Cardiac muscle cell (in vitro differentiated cells and primary cell): ENCODE measurements around the gene TMEM271. TPM values are rescaled to one million over a fixed set of nuclear protein-coding genes. Genes with fewer than 3 reads are reported as not detected.

Experiments
- DNase-seq, 2 donors: peaks; one replicate each; pipeline versions ENCODE4 v3.0.0 to v3.0.0-alpha.2; 2010 to 2017; ENCODE audit warnings: low read depth in 1 of 2, low spot score in 1 of 2
- H3K27ac ChIP-seq: fragments of 200-600 bp; sonication (generic); 2 replicates; pipeline ENCODE4 v1.5.1; 2016
- H3K27me3 ChIP-seq: fragments of 200-600 bp; sonication (generic); 2 replicates; pipeline ENCODE4 v1.6.0; 2016; ENCODE audit warnings: control low read depth
- H3K36me3 ChIP-seq: fragments of 200-600 bp; sonication (generic); 2 replicates; pipeline ENCODE4 v1.5.1; 2016; ENCODE audit warnings: control low read depth
- H3K4me1 ChIP-seq: fragments of 200-600 bp; sonication (generic); 2 replicates; pipeline ENCODE4 v1.8.1; 2017; ENCODE audit warnings: low read depth, mild to moderate bottlenecking, mixed run types
- H3K4me3 ChIP-seq: fragments of 200-600 bp; sonication (generic); 2 replicates; pipeline ENCODE4 v1.5.1; 2016; ENCODE audit warnings: mild to moderate bottlenecking
- H3K9me3 ChIP-seq: fragments of 200-600 bp; sonication (generic); 2 replicates; pipeline ENCODE4 v1.5.1; 2017; ENCODE audit warnings: low read depth, mild to moderate bottlenecking, control low read depth
- CTCF ChIP-seq: IDR thresholded peaks from 2 replicates; pipeline ENCODE4 v1.5.1; 2012; ENCODE audit warnings: low read depth, mild to moderate bottlenecking, low read length
- polyA plus RNA-seq: library from polyadenylated mRNA; unstranded; fragments of >200 nt; fragmentation: Nextera tagmentation; extraction: Ambion mirVana; gene quantifications from 2 replicates; pipeline ENCODE4 v1.2.1, GENCODE V29; 2016
- total RNA-seq: library from RNA; depleted of rRNA; stranded (reverse); fragments of >200 nt; gene quantifications from 2 replicates; pipeline ENCODE4 v1.2.3, GENCODE V29; 2016

TMEM271 gene
- total and polyA plus RNA-seq, 2 experiments from 2014 or later = not detected

GRCh38 chr4:612052-612748, 36.1 kb upstream of the TMEM271 start:
- no peak for DNase-seq
- no peak for TF ChIP-seq CTCF

DNA sequence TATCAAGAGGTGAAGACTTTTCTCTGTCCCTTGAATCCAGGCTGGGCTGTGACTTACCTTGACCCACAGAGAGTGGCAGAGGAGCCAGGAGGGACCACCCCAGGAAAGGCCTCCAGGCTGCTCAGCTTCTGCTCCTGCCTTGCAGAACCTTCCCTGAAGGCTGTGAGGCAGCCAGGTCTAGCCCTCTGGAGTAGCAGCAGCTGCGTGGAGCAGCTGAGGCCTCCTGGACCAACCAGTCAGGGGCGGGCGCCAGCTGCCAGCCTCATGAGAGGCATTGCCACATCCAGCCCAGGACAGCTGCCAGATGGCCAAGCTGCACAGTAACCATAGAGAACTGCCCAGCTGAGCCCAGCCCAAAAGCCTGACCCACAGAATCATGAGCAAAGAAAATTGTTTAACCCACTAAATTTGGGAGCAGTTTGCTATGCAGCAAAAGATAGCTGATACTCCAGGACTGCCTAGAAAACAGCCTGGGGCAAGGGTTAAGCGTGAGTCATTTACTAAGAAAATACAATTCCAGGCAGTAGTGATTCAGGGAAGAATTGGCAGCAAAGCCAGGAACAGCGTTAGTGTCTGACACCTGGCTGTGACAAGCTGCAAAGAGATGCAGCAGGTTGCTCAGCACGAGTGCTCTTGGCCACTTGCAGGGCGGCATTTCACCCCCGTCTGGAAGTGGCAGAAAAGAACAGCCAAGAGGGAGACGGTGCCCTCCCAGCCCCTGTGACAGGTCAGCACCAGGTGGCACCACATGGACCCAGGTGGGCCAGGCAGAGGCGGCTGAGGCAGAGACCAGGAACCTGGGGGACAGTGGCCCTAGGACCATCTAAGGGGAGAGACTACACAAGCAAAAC, 34.5 kb upstream of the TMEM271 start:
- no peak overlapping the region for H3K4me3 ChIP-seq
- peaks cover 31% of the 10 kb centered on the region for H3K27me3 ChIP-seq
- DNase-seq = peak in 1 of 2 donors; percentile 11
- H3K4me1 ChIP-seq = no peaks in the 10 kb centered on the region
- no peak overlapping the region for H3K27ac ChIP-seq
- H3K9me3 ChIP-seq = no peaks in the 10 kb centered on the region
- TF ChIP-seq CTCF = no peak
- no peaks in the 10 kb centered on the region for H3K36me3 ChIP-seq

More at GRCh38 chr4:612052-612748, 36.1 kb upstream of the TMEM271 start:
- H3K36me3 ChIP-seq = no peaks in the 10 kb centered on the region
- H3K27ac ChIP-seq = no peak overlapping the region
- peaks cover 31% of the 10 kb centered on the region for H3K27me3 ChIP-seq
- no peaks in the 10 kb centered on the region for H3K4me1 ChIP-seq
- H3K4me3 ChIP-seq = no peak overlapping the region
- no peaks in the 10 kb centered on the region for H3K9me3 ChIP-seq

DNA sequence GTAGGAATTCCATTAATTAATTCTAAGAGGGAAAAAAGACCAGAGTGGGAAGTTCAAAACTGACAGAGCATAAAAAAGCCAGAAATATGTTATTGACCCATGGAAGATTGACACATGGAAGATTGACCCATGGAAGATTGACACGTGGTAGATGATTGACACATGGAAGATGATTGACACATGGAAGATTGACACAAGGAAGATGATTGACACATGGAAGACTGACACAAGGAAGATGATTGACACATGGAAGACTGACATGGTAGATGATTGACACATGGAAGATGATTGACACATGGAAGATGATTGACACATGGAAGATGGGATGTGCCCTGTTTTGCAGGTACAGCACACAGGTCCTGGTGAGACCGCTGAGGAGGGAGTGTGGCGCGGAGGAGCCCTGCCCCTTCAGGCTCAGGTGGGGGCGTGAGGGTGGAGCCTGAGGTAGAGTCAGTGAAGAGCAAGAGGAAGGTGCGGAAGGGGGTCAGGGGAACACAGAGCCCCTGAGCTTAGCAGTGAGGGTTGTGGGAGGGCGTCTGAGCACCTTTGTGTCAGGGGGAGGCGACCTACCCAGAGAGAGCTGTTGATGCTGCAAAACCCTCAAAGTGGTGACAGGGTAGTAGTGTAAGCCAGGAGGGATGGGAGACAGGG, 33.4 kb upstream of the TMEM271 start:
- no peak for TF ChIP-seq CTCF
- DNase-seq = no peak
- no peaks in the 10 kb centered on the region for H3K9me3 ChIP-seq
- H3K36me3 ChIP-seq = no peaks in the 10 kb centered on the region
- no peak overlapping the region for H3K4me3 ChIP-seq
- H3K4me1 ChIP-seq = no peaks in the 10 kb centered on the region
- H3K27ac ChIP-seq = no peak overlapping the region
- peaks cover 31% of the 10 kb centered on the region for H3K27me3 ChIP-seq

GRCh38 chr4:608236-608635, 32.1 kb upstream of the TMEM271 start:
- H3K27ac ChIP-seq = no peak overlapping the region
- no peaks in the 10 kb centered on the region for H3K36me3 ChIP-seq
- no peak overlapping the region for H3K4me3 ChIP-seq
- no peak for TF ChIP-seq CTCF
- H3K4me1 ChIP-seq = no peaks in the 10 kb centered on the region
- no peak for DNase-seq
- no peaks in the 10 kb centered on the region for H3K9me3 ChIP-seq
- H3K27me3 ChIP-seq = peaks cover 27% of the 10 kb centered on the region

- Histone ChIP-seq H3K27ac (no peak overlapping the region), H3K9me3 (no peaks in the 10 kb centered on the region), H3K4me1 (no peaks in the 10 kb centered on the region), H3K36me3 (no peaks in the 10 kb centered on the region), H3K4me3 (no peak overlapping the region), H3K27me3 (peaks cover 13% of the 10 kb centered on the region)
- no peak for DNase-seq
- no peak for TF ChIP-seq CTCF
Measured at GRCh38 chr4:605702-606425, 29.8 kb upstream of the TMEM271 start.
